ENCODE data around the gene MSL3.
A peak's percentile ranks its signal among the peaks of the same experiment; 100 is the strongest.

The MSL3 gene

GRCh38 chrX:11757719-11758399 is at the start of gene MSL3:
MSL3 (plus strand) TSS chrX:11758237; CDS start chrX:11758264, 27 bp downstream.
- DNase-seq: peak in 1 of 2 experiments; percentile 67

DNA sequence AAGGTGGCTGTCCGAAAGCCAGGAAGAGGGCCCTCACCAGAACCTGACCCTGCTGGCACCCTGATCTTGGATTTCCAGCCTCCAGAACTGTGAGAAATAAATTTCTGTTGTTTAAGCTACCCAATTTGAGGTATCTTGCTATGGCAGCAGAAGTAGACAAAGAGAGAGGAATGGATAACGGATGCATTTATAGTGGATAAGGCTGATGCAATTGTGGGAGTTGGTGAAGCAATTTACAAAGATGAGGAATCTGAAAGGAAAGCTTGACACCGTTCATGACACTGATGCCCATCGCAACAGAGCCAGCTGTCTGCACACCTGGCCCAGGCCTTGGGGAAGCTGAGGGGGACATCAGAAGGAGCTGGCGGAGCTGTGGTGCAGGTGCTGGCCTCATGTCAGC is 35.7 kb upstream of the MSL3 start:
- DNase-seq: no peak

GRCh38 chrX:11724122-11725017 is 33.7 kb upstream of the MSL3 start:
- DNase-seq: no peak

DNA sequence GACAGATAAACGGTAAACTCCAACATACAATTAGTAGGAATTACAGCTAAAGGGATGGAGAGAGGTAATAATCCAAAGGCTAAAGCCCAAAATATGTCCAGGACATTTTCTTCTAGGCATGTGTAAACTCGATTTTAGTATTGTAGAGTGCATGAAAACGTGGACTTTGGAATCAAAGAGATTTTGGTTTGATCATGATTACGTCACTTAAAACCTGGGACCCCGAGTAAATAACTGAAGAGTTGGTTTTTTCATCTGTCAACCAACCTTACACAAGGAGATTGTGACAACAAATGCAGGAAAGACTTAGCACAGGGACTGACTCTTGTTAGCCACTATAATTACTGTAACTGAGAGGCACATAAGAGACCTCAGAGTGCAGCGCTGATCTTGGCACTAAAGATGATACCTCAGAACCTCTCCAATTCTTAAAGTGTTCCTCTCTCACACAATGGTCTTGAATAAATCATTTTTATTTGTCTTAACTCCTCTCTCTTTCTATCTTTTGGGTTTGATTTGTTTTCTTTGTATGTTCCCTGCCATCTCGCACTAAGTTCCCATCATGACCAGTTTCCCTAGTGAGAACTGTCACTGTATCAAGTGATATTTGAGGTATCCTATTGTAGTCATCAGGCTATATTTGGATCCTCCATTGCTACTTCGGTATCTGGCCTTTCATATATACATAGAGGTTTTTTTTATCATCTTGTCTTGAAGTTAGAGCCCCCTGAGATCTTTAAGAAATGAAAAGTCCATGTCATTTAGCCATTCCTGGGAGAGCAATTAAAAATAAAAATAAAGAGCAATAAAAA is 32.2 kb upstream of the MSL3 start:
- DNase-seq: no peak

DNA sequence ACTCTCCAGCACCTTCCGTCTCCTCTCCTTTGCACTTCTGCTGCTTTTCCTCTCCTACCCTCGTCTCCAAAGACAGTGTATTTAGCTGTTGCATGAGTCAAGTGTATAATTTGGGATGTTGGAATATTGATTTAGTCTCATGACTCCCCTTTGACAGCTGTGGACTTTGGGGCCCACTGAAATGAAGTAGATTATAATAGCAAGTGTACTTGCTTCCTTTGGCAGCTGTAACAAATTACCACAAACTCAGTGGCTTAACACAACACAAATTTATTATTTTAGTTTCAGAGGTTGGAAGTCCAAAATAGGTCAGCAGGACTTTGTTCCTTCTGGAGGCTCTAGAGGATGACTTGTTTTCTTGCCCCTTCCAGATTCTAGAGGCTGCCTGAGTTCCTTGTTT is 29.5 kb upstream of the MSL3 start:
- no peak for DNase-seq

GRCh38 chrX:11733614-11734013 is 24.4 kb upstream of the MSL3 start:
- DNase-seq: no peak

GRCh38 chrX:11739776-11740175 is 18.3 kb upstream of the MSL3 start:
- no peak for DNase-seq

DNA sequence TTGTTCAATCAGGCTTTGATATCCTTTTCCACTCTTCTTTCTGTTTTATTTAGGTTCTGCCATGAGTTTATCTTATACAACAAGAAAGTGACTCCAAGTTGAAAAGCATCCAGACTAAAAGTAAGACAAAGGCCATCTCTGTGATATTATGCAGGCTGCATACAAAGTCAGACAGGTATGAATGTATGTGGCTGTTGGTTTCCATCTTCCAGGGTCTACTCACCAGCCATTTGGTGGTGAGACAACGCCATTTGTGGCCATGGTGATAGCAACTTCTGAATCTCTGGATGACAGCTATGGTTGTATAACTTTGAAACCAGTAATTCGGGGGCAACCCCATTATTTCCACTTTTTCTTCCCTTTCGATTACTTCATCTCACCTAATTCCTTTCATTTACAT is 17.2 kb upstream of the MSL3 start:
- DNase-seq: no peak

DNA sequence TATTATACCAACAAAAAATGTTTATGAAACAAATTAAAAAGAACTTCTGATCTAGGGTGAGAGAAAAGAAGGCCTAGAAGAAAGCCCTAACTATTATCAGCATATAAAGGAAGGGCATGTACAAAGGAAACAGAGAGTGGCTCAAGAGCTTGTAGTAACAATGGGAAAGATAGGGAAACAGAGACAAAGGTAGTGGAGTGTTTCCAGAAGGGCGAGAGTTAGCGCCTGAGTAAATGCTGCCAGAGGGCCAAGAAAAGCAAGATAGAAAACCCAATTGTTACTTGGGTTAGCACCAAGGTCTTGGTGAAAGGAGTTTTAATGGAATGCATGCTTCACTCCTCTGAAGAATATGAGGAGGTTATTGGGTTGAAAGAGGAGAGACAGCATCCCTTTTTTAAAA is 16.5 kb upstream of the MSL3 start:
- no peak for DNase-seq

DNA sequence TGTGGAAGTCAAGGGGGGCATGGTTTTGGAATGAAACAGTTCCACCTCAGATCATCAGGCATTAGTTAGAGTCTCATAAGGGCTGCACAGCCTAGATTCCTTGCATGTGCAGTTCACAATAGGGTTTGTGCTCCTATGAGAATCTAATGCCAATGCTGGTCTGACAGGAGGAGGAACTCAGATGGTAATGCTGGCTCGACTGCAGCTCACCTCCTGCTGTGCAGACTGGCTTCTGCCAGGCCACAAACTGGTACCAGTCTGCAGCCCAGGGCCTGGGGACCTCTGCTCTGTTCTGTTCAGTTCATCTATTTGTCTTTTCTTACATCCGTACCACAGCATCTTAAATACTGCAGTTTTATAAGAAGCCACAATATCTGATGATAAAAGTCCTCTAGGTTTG is 12.2 kb upstream of the MSL3 start:
- DNase-seq: no peak

GRCh38 chrX:11750046-11750445 is 8.0 kb upstream of the MSL3 start:
- no peak for DNase-seq

DNA sequence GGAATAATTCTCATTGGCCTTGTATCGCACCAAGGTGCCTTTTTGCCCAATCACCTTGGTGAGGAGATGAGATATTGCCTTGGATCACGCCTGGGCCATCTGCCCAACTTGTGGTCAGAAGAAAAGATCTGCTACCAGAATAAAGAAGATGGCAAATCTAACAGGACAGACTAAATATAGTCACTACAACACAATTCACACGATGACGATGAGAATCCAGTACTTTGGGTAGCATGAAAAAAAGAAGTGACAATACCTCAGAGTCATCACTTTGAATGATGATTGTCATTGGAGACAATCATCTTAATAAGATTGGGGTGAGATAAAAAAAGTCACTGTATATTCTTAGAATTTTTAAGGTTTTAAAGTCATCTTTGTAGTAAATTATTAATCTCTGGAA is 7.3 kb upstream of the MSL3 start:
- DNase-seq: no peak

- DNase-seq: no peak
These were observed 6.8 kb upstream of the MSL3 start for GRCh38 chrX:11751261-11751660.

DNA sequence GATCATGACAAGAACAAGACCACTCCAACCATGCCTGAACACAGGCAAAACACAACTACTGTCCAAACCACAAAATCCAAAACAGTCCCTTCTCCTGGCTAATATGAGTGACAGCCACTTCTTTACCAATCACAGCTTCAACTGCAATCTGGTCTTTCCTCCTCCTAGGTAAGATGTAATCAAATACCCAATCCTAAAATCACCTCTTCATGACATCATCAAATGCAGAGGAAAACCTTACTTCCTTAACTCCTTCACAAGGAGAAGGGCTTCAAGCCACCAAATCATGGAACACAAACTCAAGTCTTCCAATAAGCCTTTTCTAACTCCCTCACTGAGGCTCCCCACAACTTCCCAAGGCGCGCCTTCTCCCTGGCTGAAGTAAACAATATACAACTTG is 4.4 kb upstream of the MSL3 start:
- DNase-seq: no peak

- DNase-seq: no peak
These were observed 2.9 kb upstream of the MSL3 start for GRCh38 chrX:11754958-11755645.

- DNase-seq: no peak
These were observed 2.3 kb upstream of the MSL3 start for GRCh38 chrX:11755724-11756123.

GRCh38 chrX:11756354-11757318 is 1.4 kb upstream of the MSL3 start:
- no peak for DNase-seq

DNA sequence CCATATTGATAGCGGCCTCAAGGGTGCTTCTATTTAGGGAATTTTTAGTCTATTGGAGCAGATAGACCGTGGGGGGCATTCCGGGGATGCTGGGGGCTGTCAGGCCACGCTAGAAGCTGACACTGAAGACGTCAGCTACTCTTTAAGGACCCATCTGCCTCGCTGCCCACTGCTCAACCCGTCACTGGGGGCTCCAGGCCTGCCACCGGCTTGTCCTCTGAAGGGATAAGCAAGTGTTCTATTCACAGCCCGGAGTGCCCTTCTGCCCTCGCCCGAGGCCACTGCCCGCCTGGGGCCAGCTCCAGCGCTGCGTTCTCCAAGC is 679 bp upstream of the MSL3 start:
- no peak for DNase-seq

GRCh38 chrX:11758400-11759171 is 549 bp downstream of the MSL3 start:
- DNase-seq: peak; percentile 80 to 90

GRCh38 chrX:11759172-11759460 is 1.1 kb downstream of the MSL3 start:
- DNase-seq: no peak
